NCI-H2081 treated with DMSO at 0.1 percent for 48 hours (cell line): ENCODE data around the gene GRHL1.
"Not testable (repeated sequence)": the region's sequence is repeated elsewhere in the genome, so short reads cannot be mapped to it uniquely, and the experiment has no call there.

Experiments used
- DNase-seq: peaks from one replicate; lab custom pipeline; 2025; lab: John Stamatoyannopoulos, UW

The GRHL1 gene, protein sequence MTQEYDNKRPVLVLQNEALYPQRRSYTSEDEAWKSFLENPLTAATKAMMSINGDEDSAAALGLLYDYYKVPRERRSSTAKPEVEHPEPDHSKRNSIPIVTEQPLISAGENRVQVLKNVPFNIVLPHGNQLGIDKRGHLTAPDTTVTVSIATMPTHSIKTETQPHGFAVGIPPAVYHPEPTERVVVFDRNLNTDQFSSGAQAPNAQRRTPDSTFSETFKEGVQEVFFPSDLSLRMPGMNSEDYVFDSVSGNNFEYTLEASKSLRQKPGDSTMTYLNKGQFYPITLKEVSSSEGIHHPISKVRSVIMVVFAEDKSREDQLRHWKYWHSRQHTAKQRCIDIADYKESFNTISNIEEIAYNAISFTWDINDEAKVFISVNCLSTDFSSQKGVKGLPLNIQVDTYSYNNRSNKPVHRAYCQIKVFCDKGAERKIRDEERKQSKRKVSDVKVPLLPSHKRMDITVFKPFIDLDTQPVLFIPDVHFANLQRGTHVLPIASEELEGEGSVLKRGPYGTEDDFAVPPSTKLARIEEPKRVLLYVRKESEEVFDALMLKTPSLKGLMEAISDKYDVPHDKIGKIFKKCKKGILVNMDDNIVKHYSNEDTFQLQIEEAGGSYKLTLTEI

DNA sequence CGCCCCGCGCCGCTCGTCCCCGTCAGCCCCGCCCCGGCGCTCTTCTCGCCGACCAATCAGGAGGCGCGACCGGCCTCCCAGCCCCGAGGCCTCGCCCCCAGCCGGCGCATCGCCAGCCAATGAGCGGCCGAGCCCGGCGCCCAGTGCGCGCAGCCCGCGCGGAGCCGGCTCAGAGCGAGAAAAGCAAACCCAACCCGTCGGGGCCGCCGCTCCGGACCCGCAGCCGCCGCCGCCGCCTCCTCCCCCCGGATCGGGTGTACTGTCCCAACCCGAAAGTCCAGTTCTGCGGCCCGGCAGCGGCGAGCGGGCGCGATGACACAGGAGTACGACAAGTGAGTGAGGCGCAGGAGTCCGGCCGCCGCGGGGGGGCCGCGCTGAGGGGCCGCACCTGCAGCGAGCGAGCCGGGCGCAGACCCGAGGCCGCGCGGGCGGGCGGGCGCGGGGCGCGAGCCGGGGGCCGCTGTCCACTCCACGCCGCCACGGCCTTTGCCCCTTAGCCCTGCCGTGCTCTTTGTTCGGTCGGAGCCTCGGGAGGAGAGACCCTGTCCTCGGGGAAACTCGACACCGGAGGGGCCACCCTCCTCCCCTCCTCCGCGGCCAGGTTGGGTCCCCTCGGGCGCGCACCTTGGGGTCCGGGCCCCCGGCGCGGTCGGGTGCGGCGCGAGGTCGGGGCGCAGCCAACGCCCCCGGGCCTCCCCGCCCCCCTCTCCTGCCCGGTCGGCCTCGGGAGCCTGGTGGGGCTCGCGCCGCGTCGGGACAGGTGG, at the start of gene GRHL1:
Gene GRHL1 (plus strand): TSS at position 172 of the 764 bp plus-strand sequence. CDS start 141 bp downstream, at position 313.
- DNase-seq, result peak; percentile 64

- DNase-seq, result no peak
Measured at GRCh38 chr2:9905413-9905812, 46.1 kb upstream of the GRHL1 start.

GRCh38 chr2:9907402-9907801, 44.1 kb upstream of the GRHL1 start:
- DNase-seq, result no peak

- DNase-seq, result no peak
Measured at GRCh38 chr2:9908639-9909038, 42.9 kb upstream of the GRHL1 start.

- DNase-seq, result no peak
Measured at GRCh38 chr2:9909106-9909505, 42.4 kb upstream of the GRHL1 start.

DNA sequence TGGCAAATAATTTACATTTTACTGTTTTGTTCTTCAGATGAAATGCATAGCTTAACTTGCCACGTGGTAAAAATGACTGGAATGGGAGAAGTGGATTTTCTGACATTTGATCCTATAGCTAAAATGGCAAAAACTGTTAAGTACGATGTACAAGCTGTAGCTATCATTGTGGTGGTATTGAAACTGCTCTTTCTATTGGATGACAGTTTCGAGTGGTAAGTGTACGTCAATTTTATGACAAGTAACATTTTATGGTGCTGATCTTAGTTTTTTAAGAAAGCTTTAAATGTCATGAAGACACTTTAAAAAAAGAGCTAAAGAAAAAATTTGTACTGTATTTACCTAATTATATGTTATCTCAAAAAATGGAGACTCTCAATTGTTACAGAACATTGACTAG, 40.8 kb upstream of the GRHL1 start:
- DNase-seq, result no peak

DNA sequence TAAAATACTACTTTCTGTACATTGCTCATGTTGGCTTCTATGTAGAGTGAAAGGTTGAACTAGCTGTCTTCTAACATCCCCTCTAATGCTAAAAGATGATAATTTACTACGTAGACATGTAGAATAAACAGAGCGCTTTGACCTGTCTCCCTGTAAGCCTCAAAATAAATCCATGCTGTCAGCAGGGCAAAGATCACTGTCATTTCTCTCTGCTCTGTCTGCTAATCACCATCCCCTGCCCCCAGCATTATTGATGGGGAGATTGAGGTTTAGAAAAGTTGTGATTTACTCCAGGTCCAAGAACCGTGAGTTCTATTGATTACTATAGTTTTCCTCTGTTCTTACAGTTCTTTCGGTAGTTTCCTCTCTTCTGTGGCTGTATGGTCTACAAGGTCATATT, 39.0 kb upstream of the GRHL1 start:
- no peak for DNase-seq

- DNase-seq, result no peak
Measured at GRCh38 chr2:9914384-9915065, 37.0 kb upstream of the GRHL1 start.

GRCh38 chr2:9918275-9918674, 33.2 kb upstream of the GRHL1 start:
- no peak for DNase-seq

- DNase-seq, result no peak
Measured at GRCh38 chr2:9919512-9919911, 32.0 kb upstream of the GRHL1 start.

- DNase-seq, result not testable (repeated sequence)
Measured at GRCh38 chr2:9927020-9927419, 24.5 kb upstream of the GRHL1 start.

GRCh38 chr2:9937258-9937657, 14.2 kb upstream of the GRHL1 start:
- no peak for DNase-seq

GRCh38 chr2:9937968-9938367, 13.5 kb upstream of the GRHL1 start:
- DNase-seq, result no peak

DNA sequence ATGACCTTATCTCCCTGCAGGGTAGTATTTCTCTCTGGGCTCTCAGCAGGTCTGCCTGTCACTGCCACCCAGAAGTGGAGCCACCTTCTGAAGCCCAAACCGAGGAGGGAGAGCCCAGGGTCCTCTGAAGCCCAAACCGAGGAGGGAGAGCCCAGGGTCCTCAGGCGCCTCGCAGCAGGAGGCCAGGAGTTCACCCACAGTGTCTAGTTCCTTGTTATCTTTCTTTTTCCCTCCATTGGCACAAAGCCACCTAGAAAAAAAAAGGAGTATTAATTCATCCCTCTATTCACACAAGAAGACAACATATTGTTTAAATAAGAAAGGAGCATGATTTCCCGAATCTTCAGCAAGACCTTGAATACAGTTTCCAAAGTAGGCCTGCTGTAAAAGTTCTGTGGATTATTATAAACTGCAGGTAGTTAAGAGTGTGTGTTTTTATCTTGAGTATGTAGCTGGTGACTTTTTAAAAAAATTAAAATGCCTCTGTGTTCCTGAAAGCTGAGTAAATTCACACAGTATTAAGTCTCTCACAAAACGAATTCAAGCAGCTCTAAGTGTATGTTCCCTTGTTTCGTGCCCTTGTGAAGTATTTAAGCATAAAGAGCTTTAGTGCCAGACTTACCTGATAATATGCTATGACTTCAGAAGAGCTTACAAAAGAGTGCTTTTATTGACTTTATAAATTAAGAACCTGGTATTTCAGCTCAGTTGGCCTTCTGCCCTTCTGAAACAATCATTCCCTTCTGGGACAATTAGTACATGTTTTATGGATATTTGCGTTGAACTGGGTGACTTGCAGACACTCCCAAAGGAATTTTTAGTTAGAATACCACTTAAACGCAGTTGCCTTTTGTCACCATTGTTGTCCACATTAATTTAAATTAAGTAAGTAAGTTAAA, 11.7 kb upstream of the GRHL1 start:
- no peak for DNase-seq

DNA sequence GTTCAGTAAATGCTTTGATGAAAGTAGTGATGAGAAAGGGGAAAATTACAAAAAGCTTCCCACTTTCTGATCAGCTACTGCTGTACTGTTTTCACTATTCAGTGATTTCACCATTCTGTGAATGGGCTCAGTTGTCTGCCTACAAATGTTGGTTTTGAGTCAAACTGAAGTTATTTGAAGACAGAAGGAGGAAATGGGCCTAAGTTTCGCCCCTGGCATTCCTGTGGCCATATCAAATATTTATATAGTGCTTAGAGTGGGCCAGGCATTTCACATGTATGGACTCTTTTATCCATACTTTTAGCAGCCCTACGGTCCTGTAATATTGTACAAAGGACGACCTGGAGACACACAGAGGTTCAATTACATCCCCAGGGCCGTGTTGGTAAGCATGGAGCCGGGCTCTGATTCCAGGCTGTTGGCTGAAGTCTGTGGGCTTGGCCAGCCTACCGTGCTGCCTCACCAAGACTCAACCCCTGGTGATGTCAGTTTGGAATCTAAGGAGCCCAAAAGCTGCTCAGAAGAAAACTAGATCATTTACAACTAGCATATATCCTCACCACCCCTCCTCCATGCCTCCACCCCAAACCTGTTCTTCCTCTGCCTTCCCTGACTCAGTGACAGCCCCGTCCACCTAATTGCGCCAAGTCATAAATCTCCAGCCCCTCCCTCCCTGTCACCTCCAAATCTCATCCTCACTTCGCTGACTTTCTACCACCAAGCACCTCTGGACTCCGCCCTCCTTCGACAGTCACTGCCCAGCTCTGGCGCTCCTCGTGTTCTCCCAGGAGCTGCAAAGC, 10.1 kb upstream of the GRHL1 start:
- no peak for DNase-seq

GRCh38 chr2:9941996-9942390, 9.5 kb upstream of the GRHL1 start:
- DNase-seq, result no peak

- DNase-seq, result no peak
Measured at GRCh38 chr2:9944330-9944758, 7.1 kb upstream of the GRHL1 start.

GRCh38 chr2:9945596-9945995, 5.9 kb upstream of the GRHL1 start:
- DNase-seq, result no peak

DNA sequence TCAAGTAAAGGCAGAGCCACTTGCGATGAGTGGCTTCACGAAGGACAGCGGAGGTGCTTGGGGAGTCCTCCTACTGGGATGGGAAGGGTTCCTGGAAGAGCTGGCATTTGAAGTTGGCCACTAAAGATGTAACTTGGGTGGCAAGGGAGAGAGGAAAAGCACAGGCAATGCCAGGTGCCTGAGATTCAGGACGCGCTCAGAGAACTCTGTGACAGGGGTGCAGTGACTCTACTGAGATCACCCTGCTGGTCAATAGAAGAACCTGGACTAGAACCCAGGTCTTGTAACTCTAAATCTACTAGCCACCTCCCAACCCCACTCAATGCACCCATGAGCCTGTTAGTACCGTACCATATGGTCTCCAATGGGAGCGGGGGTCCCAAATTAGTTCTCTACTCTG, 5.4 kb upstream of the GRHL1 start:
- no peak for DNase-seq

DNA sequence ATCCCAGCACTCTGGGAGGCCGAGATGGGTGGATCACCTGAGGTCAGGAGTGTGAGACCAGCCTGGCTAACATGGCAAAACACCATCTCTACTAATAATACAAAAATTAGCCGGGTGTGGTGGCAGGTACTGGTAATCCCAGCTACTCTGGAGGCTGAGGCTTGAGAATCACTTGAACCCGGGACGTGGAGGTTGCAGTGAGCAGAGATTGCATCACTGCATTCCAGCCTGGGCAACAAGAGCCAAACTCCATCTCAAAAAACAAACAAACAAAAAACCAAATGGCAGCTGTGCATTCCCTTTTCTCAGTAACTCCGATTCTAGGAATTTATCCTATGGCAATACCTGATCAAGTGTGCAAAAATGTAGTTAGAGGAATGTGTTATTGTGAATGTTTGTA, 4.7 kb upstream of the GRHL1 start:
- DNase-seq, result no peak
